Mucosa of descending colon (tissue), 3 donors: ENCODE measurements around the gene SORL1-AS1.

ENCODE experiments used
- ATAC-seq: fragments of 200-7000 bp; cut with Tn5 transposase; one replicate; pipeline ENCODE4 v1.9.1; 2020; ENCODE audit warnings: mild to moderate bottlenecking, moderate library complexity
- DNase-seq, 3 donors: peaks; one replicate each; pipeline ENCODE4 v3.0.0-alpha.2; 2020
- H3K36me3 ChIP-seq: fragments of 200-600 bp; one replicate; pipeline ENCODE4 v1.8.0; 2021; ENCODE audit warnings: low read depth, mild to moderate bottlenecking
- H3K4me1 ChIP-seq: fragments of 200-600 bp; one replicate; pipeline ENCODE4 v1.8.0; 2021; ENCODE audit warnings: low read depth, mild to moderate bottlenecking
- H3K4me3 ChIP-seq: fragments of 200-600 bp; one replicate; pipeline ENCODE4 v1.8.0; 2021; ENCODE audit warnings: mild to moderate bottlenecking
- H3K9me3 ChIP-seq: fragments of 200-600 bp; one replicate; pipeline ENCODE4 v1.8.0; 2021; ENCODE audit warnings: mild to moderate bottlenecking
- CTCF ChIP-seq: fragments of 200-600 bp; IDR thresholded peaks from one replicate; pipeline ENCODE4 v1.8.0; 2022; ENCODE audit warnings: antibody characterized with exemption, mild to moderate bottlenecking
- intact Hi-C, 2 donors: fragments of 100-400 bp; cut with DNase I in 1 of 2; cut with micrococcal nuclease in 1 of 2; formaldehyde crosslinking; loops; one replicate each; pipeline versions ENCODE4 v1.11.0 to v1.11.1; 2022; cut with DNase I, micrococcal nuclease
- donor health status: DM: no; HTN: no; CAD: no; lungs with moderate emphysema.
- donor health status: DM: no; HTN: no; CAD: no.
- donor health status: DM: no; HTN: yes; CAD: no.

The SORL1-AS1 gene

GRCh38 chr11:121452609-121453150 is at the start of gene SORL1-AS1:
SORL1-AS1 (minus strand) TSS chr11:121452967.
- intact Hi-C loops: loop anchor here in 1 of 2 donors (5.0 kb wide), 1 partner anchor 130 kb away; no protein-coding TSS in a partner anchor
- ATAC-seq: peak; percentile 18
- DNase-seq: peak in 2 of 3 donors; percentile 52 to 63
- Histone ChIP-seq H3K9me3 (no peaks in the 10 kb centered on the region), H3K4me3 (peak within 1 kb of the TSS; percentile 80), H3K36me3 (no peaks in the 10 kb centered on the region), H3K4me1 (peaks cover 30% of the 10 kb centered on the region)
- no peak for TF ChIP-seq CTCF

GRCh38 chr11:121500717-121501116 is 48.0 kb upstream of the SORL1-AS1 start:
- DNase-seq (no peak), ATAC-seq (no peak)
- Histone ChIP-seq H3K4me1 (no peaks in the 10 kb centered on the region), H3K36me3 (no peaks in the 10 kb centered on the region), H3K9me3 (no peaks in the 10 kb centered on the region), H3K4me3 (no peak overlapping the region)
- TF ChIP-seq CTCF: no peak
- intact Hi-C loops: no loop called here

GRCh38 chr11:121500275-121500674 is 47.5 kb upstream of the SORL1-AS1 start:
- Histone ChIP-seq H3K36me3 (no peaks in the 10 kb centered on the region), H3K9me3 (no peaks in the 10 kb centered on the region), H3K4me3 (no peak overlapping the region), H3K4me1 (no peaks in the 10 kb centered on the region)
- intact Hi-C loops: no loop called here
- no peak for TF ChIP-seq CTCF
- DNase-seq (no peak), ATAC-seq (no peak)

- intact Hi-C loops: no loop called here
These were observed 46.6 kb upstream of the SORL1-AS1 start for GRCh38 chr11:121499405-121499804.

GRCh38 chr11:121497176-121497998 is 44.6 kb upstream of the SORL1-AS1 start:
- ATAC-seq (peak; percentile 90), DNase-seq (peak in 1 of 3 donors; percentile 31)
- intact Hi-C loops: no loop called here
- Histone ChIP-seq H3K4me3 (no peak overlapping the region), H3K9me3 (no peaks in the 10 kb centered on the region), H3K4me1 (no peaks in the 10 kb centered on the region), H3K36me3 (no peaks in the 10 kb centered on the region)
- no peak for TF ChIP-seq CTCF

More at GRCh38 chr11:121499405-121499804, 46.6 kb upstream of the SORL1-AS1 start:
- H3K4me3 ChIP-seq: no peak overlapping the region
- no peaks in the 10 kb centered on the region for H3K4me1 ChIP-seq
- DNase-seq: no peak
- H3K36me3 ChIP-seq: no peaks in the 10 kb centered on the region
- TF ChIP-seq CTCF: no peak
- no peaks in the 10 kb centered on the region for H3K9me3 ChIP-seq
- ATAC-seq: no peak
